ENCODE measurements around the gene DYRK3.

DYRK3 gene

GRCh38 chr1:206676499-206676898 lies 41.2 kb downstream of the DYRK3 start:
- Histone ChIP-seq H3K27me3 (ENCODE audit: insufficient read depth, low read length, poor library complexity) (peaks cover 15% of the 10 kb centered on the region), H3K4me1 (ENCODE audit: insufficient read depth, low read length) (no peaks in the 10 kb centered on the region)

GRCh38 chr1:206678490-206678889 lies 43.2 kb downstream of the DYRK3 start:
- Histone ChIP-seq H3K9me3 (ENCODE audit: insufficient read depth, low read length, severe bottlenecking) (no peaks in the 10 kb centered on the region), H3K4me2 (ENCODE audit: insufficient read depth, low read length) (no peak overlapping the region), H4K20me1 (ENCODE audit: insufficient read depth, low read length) (no peaks in the 10 kb centered on the region), H3K36me3 (ENCODE audit: insufficient read depth, low read length) (no peaks in the 10 kb centered on the region), H3K27ac (ENCODE audit: low read length) (no peak overlapping the region), H2AFZ (ENCODE audit: low read depth, low read length) (no peak overlapping the region), H3K4me1 (ENCODE audit: insufficient read depth, low read length) (no peaks in the 10 kb centered on the region), H3K79me2 (ENCODE audit: insufficient read depth, low read length) (no peaks in the 10 kb centered on the region), H3K4me3 (ENCODE audit: low read depth in 1 of 2, low read length in 2 of 2) (no peak overlapping the region), H3K27me3 (ENCODE audit: insufficient read depth, low read length, poor library complexity) (peaks cover 28% of the 10 kb centered on the region), H3K9ac (ENCODE audit: low read depth, low read length) (no peak overlapping the region)
- DNase-seq (no peak), ATAC-seq (ENCODE audit: insufficient read depth, low read depth) (no peak)
- no peak for TF ChIP-seq EZH2 (IDR thresholded peaks at IDR 0.05; ENCODE audit: borderline replicate concordance, low read depth, low read length, severe bottlenecking)
- TF ChIP-seq CTCF (IDR thresholded peaks at IDR 0.05; ENCODE audit: borderline replicate concordance, extremely low read depth, low read length, poor library complexity, severe bottlenecking): no peak

More at GRCh38 chr1:206676499-206676898, 41.2 kb downstream of the DYRK3 start:
- Histone ChIP-seq H3K27ac (ENCODE audit: low read length) (no peak overlapping the region), H4K20me1 (ENCODE audit: insufficient read depth, low read length) (no peaks in the 10 kb centered on the region), H3K79me2 (ENCODE audit: insufficient read depth, low read length) (no peaks in the 10 kb centered on the region), H3K9me3 (ENCODE audit: insufficient read depth, low read length, severe bottlenecking) (no peaks in the 10 kb centered on the region), H3K4me2 (ENCODE audit: insufficient read depth, low read length) (no peak overlapping the region), H3K9ac (ENCODE audit: low read depth, low read length) (no peak overlapping the region), H3K4me3 (ENCODE audit: low read depth in 1 of 2, low read length in 2 of 2) (no peak overlapping the region), H2AFZ (ENCODE audit: low read depth, low read length) (no peak overlapping the region), H3K36me3 (ENCODE audit: insufficient read depth, low read length) (no peaks in the 10 kb centered on the region)
- ATAC-seq (ENCODE audit: insufficient read depth, low read depth): no peak
- DNase-seq: no peak
- TF ChIP-seq EZH2 (IDR thresholded peaks at IDR 0.05; ENCODE audit: borderline replicate concordance, low read depth, low read length, severe bottlenecking) (no peak), CTCF (IDR thresholded peaks at IDR 0.05; ENCODE audit: borderline replicate concordance, extremely low read depth, low read length, poor library complexity, severe bottlenecking) (no peak)

GRCh38 chr1:206679738-206680211 lies 44.4 kb downstream of the DYRK3 start:
- no peak for TF ChIP-seq CTCF (IDR thresholded peaks at IDR 0.05; ENCODE audit: borderline replicate concordance, extremely low read depth, low read length, poor library complexity, severe bottlenecking)
- TF ChIP-seq EZH2 (IDR thresholded peaks at IDR 0.05; ENCODE audit: borderline replicate concordance, low read depth, low read length, severe bottlenecking): no peak
- Histone ChIP-seq H3K27ac (ENCODE audit: low read length) (no peak overlapping the region), H3K4me2 (ENCODE audit: insufficient read depth, low read length) (no peak overlapping the region), H3K9me3 (ENCODE audit: insufficient read depth, low read length, severe bottlenecking) (no peaks in the 10 kb centered on the region), H3K79me2 (ENCODE audit: insufficient read depth, low read length) (no peaks in the 10 kb centered on the region), H3K4me1 (ENCODE audit: insufficient read depth, low read length) (peaks cover 6% of the 10 kb centered on the region), H3K4me3 (ENCODE audit: low read depth in 1 of 2, low read length in 2 of 2) (no peak overlapping the region), H3K36me3 (ENCODE audit: insufficient read depth, low read length) (no peaks in the 10 kb centered on the region), H3K27me3 (ENCODE audit: insufficient read depth, low read length, poor library complexity) (peaks cover 34% of the 10 kb centered on the region), H2AFZ (ENCODE audit: low read depth, low read length) (no peak overlapping the region), H4K20me1 (ENCODE audit: insufficient read depth, low read length) (no peaks in the 10 kb centered on the region), H3K9ac (ENCODE audit: low read depth, low read length) (no peak overlapping the region)
- DNase-seq: no peak
- ATAC-seq (ENCODE audit: insufficient read depth, low read depth): no peak

GRCh38 chr1:206680279-206680678 lies 44.9 kb downstream of the DYRK3 start:
- H3K27ac ChIP-seq (ENCODE audit: low read length): no peak overlapping the region
- peaks cover 6% of the 10 kb centered on the region for H3K4me1 ChIP-seq (ENCODE audit: insufficient read depth, low read length)
- H3K36me3 ChIP-seq (ENCODE audit: insufficient read depth, low read length): no peaks in the 10 kb centered on the region
- H3K4me3 ChIP-seq (ENCODE audit: low read depth in 1 of 2, low read length in 2 of 2): no peak overlapping the region
- no peaks in the 10 kb centered on the region for H3K9me3 ChIP-seq (ENCODE audit: insufficient read depth, low read length, severe bottlenecking)
- no peak for TF ChIP-seq EZH2 (IDR thresholded peaks at IDR 0.05; ENCODE audit: borderline replicate concordance, low read depth, low read length, severe bottlenecking)
- no peak for TF ChIP-seq CTCF (IDR thresholded peaks at IDR 0.05; ENCODE audit: borderline replicate concordance, extremely low read depth, low read length, poor library complexity, severe bottlenecking)
- no peak overlapping the region for H3K4me2 ChIP-seq (ENCODE audit: insufficient read depth, low read length)
- no peaks in the 10 kb centered on the region for H3K79me2 ChIP-seq (ENCODE audit: insufficient read depth, low read length)
- H2AFZ ChIP-seq (ENCODE audit: low read depth, low read length): no peak overlapping the region
- H3K9ac ChIP-seq (ENCODE audit: low read depth, low read length): no peak overlapping the region
- no peaks in the 10 kb centered on the region for H4K20me1 ChIP-seq (ENCODE audit: insufficient read depth, low read length)
- H3K27me3 ChIP-seq (ENCODE audit: insufficient read depth, low read length, poor library complexity): peaks cover 34% of the 10 kb centered on the region
- ATAC-seq (ENCODE audit: insufficient read depth, low read depth) (no peak), DNase-seq (no peak)

All from DND-41 (cell line).